OCI-LY7 (cell line): ENCODE results near the gene ZC3H7B.

ENCODE experiments used
- EZH2phosphoT487 ChIP-seq: fragments of 200-600 bp; sonication (generic); IDR thresholded peaks from 2 replicates; pipeline ENCODE4 v1.6.1; 2018; ENCODE audit warnings: low read depth, borderline replicate concordance, mild to moderate bottlenecking, mixed run types, antibody characterized with exemption, low read length, moderate library complexity, mixed read lengths
- TF ChIP-seq, protein P1 (sequence below): fragments of 200-600 bp; sonication (generic); conservative IDR thresholded peaks from 2 replicates; pipeline ENCODE4 v1.5.1; 2014; ENCODE audit warnings: mild to moderate bottlenecking, antibody characterized with exemption, low read length, moderate library complexity, mixed read lengths

DNA sequence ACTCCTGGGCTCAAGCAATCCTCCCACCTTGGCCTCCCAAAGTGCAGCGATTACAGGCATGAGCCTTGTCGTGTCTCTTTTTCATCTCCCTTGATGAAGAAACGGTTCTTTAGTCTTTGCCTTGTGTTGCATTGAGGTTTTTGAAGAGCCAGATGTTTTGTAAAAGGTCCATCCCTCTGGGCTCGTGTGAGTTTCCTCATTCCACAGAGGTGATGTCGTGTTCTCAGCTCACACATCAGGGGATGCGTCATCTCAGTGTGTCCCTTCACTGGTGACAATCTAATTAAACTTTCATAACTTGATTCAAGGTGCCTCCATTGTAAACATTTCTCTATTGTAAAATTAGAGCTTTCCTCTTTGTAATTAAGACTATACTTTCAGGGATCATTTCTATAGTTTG, 50.7 kb downstream of the ZC3H7B start:
- TF ChIP-seq, protein P1, sequence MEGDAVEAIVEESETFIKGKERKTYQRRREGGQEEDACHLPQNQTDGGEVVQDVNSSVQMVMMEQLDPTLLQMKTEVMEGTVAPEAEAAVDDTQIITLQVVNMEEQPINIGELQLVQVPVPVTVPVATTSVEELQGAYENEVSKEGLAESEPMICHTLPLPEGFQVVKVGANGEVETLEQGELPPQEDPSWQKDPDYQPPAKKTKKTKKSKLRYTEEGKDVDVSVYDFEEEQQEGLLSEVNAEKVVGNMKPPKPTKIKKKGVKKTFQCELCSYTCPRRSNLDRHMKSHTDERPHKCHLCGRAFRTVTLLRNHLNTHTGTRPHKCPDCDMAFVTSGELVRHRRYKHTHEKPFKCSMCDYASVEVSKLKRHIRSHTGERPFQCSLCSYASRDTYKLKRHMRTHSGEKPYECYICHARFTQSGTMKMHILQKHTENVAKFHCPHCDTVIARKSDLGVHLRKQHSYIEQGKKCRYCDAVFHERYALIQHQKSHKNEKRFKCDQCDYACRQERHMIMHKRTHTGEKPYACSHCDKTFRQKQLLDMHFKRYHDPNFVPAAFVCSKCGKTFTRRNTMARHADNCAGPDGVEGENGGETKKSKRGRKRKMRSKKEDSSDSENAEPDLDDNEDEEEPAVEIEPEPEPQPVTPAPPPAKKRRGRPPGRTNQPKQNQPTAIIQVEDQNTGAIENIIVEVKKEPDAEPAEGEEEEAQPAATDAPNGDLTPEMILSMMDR = no peak
- TF ChIP-seq EZH2phosphoT487 = no peak
